Transverse colon (tissue), 4 donors: ENCODE measurements around the gene RACK1. TPM values are rescaled to one million over a fixed set of nuclear protein-coding genes. Genes with fewer than 3 reads are reported as not detected.

Experiments
- DNase-seq: peaks from one replicate; pipeline ENCODE4 v3.0.0-alpha.2; 2019
- H3K27ac ChIP-seq, 4 donors: fragments of 200-600 bp; sonication (generic); 2 replicates each; pipeline ENCODE4 v1.5.1; 2016 to 2018; ENCODE audit warnings: inconsistent platforms in 4 of 4
- H3K27me3 ChIP-seq: fragments of 200-600 bp; sonication (generic); 2 replicates; pipeline ENCODE4 v1.5.1; 2017; ENCODE audit warnings: inconsistent platforms
- H3K36me3 ChIP-seq, 4 donors: fragments of 200-600 bp; sonication (generic); 2 replicates each; pipeline ENCODE4 v1.5.1; 2017 to 2019; ENCODE audit warnings: inconsistent platforms in 4 of 4
- H3K4me1 ChIP-seq, 4 donors: fragments of 200-600 bp; sonication (generic); 2 replicates each; pipeline ENCODE4 v1.5.1; 2017 to 2020; ENCODE audit warnings: inconsistent platforms in 4 of 4
- H3K4me3 ChIP-seq, 4 donors: fragments of 200-600 bp; sonication (generic); 1 replicate in 1 of 4; 2 replicates in 3 of 4; pipeline versions ENCODE4 v1.5.1 to v1.6.1; 2017 to 2019; ENCODE audit warnings: inconsistent platforms in 4 of 4
- H3K9me3 ChIP-seq, 2 donors: fragments of 200-600 bp; sonication (generic); 2 replicates each; pipeline ENCODE4 v1.5.1; 2017 to 2019; ENCODE audit warnings: inconsistent platforms in 2 of 2
- CTCF ChIP-seq, 5 experiments: fragments of 200-600 bp in 3 of 5; fragments of 450-650 bp in 2 of 5; sonication (generic) in 3 of 5; IDR thresholded peaks; 1 replicate in 2 of 5; 2 replicates in 3 of 5; pipeline ENCODE4 v1.5.1; 2016 to 2017; ENCODE audit warnings: antibody characterized with exemption in 5 of 5, inconsistent platforms in 3 of 5, mild to moderate bottlenecking in 2 of 5, moderate library complexity in 1 of 5
- EP300 ChIP-seq: sonication (generic); formaldehyde crosslinking; IDR thresholded peaks from one replicate; pipeline ENCODE4 v1.6.1; 2017; ENCODE audit warnings: antibody characterized with exemption, low read depth
- POLR2A ChIP-seq: fragments of 450-650 bp; IDR thresholded peaks from one replicate; pipeline ENCODE4 v1.6.1; 2016; ENCODE audit warnings: antibody characterized with exemption, mild to moderate bottlenecking, moderate library complexity
- POLR2AphosphoS5 ChIP-seq, 3 donors: sonication (generic); formaldehyde crosslinking; IDR thresholded peaks; one replicate each; pipeline ENCODE4 v1.6.1; 2016; ENCODE audit warnings: antibody characterized with exemption in 3 of 3
- WGBS, 2 donors: methylation state at CpG; one replicate each; pipeline ENCODE4 v1.1.5; 2018; ENCODE audit warnings: low coverage in 1 of 2; 5-methylcytosine and 5-hydroxymethylcytosine counted together
- in situ Hi-C, 4 donors: fragments of 200-750 bp; cut with MboI; loops; one replicate each; pipeline versions ENCODE4 v1.15.0 to v1.15.1; 2017; ENCODE audit warnings: low sequenced_read_pairs in 3 of 4, low pct_ligation_motif_present in 1 of 4, low pct_unique_long_range_greater_than_20kb in 1 of 4
- intact Hi-C: fragments of 100-400 bp; cut with DNase I; formaldehyde crosslinking; loops from one replicate; pipeline ENCODE4 v1.15.1; 2023; ENCODE audit warnings: low total_unique reads
- total RNA-seq, 4 donors: library from RNA; depleted of rRNA; stranded (reverse); fragments of >200 nt; gene quantifications; one replicate each; pipeline ENCODE4 v1.1.0, GENCODE V29; 2016

RACK1 gene
- total RNA-seq, 4 donors from 2014 or later, result 1,633 to 1,930 (median 1,753) TPM

- no peaks in the 10 kb centered on the region for H3K27me3 ChIP-seq
- 88 to 100% methylated on average over 1 to 5 of the region's 5 CpGs for WGBS, 2 donors
- peaks cover 9 to 25% (median 17%) of the 10 kb centered on the region in 4 donors for H3K4me1 ChIP-seq
- intact Hi-C loops (no loop called here), in situ Hi-C loops (no loop called here)
- no peak overlapping the region for H3K4me3 ChIP-seq
- H3K27ac ChIP-seq, result no peak overlapping the region
- H3K9me3 ChIP-seq, result no peaks in the 10 kb centered on the region
- peaks cover 0 to 67% (median 36%) of the 10 kb centered on the region in 4 donors for H3K36me3 ChIP-seq
- TF ChIP-seq EP300 (no peak), POLR2AphosphoS5 (IDR thresholded peaks at IDR 0.05) (no peak), CTCF (IDR thresholded peaks at IDR 0.05) (no peak), POLR2A (no peak)
- no peak for DNase-seq
Measured at GRCh38 chr5:181237729-181238385, 5.8 kb downstream of the RACK1 start.

GRCh38 chr5:181236954-181237641 lies 6.6 kb downstream of the RACK1 start:
- Histone ChIP-seq H3K4me3 (no peak overlapping the region), H3K27me3 (no peaks in the 10 kb centered on the region), H3K27ac (no peak overlapping the region), H3K9me3 (no peaks in the 10 kb centered on the region), H3K4me1 (peaks cover 6 to 18% (median 10%) of the 10 kb centered on the region in 4 donors), H3K36me3 (peaks cover 0 to 67% (median 36%) of the 10 kb centered on the region in 4 donors)
- TF ChIP-seq EP300 (no peak), POLR2A (no peak), CTCF (IDR thresholded peaks at IDR 0.05) (no peak), POLR2AphosphoS5 (IDR thresholded peaks at IDR 0.05) (peak in 1 of 3 donors; percentile 2)
- DNase-seq, result no peak
- WGBS, 2 donors, result 82 to 86% methylated on average over 5 to 10 of the region's 10 CpGs
- intact Hi-C loops (no loop called here), in situ Hi-C loops (no loop called here)

GRCh38 chr5:181236471-181236870 lies 7.2 kb downstream of the RACK1 start:
- peaks cover 0 to 12% (median 4%) of the 10 kb centered on the region in 4 donors for H3K4me1 ChIP-seq
- TF ChIP-seq POLR2A (no peak), EP300 (no peak), POLR2AphosphoS5 (IDR thresholded peaks at IDR 0.05) (no peak), CTCF (IDR thresholded peaks at IDR 0.05) (no peak)
- 74 to 77% methylated on average over 4 to 6 of the region's 6 CpGs for WGBS, 2 donors
- no peaks in the 10 kb centered on the region for H3K9me3 ChIP-seq
- in situ Hi-C loops (no loop called here), intact Hi-C loops (no loop called here)
- H3K4me3 ChIP-seq, result no peak overlapping the region
- H3K27ac ChIP-seq, result no peak overlapping the region
- DNase-seq, result no peak
- peaks cover 0 to 61% (median 34%) of the 10 kb centered on the region in 4 donors for H3K36me3 ChIP-seq
- H3K27me3 ChIP-seq, result no peaks in the 10 kb centered on the region

GRCh38 chr5:181235689-181236366 lies 7.9 kb downstream of the RACK1 start:
- Histone ChIP-seq H3K36me3 (peaks cover 0 to 60% (median 32%) of the 10 kb centered on the region in 4 donors), H3K27ac (no peak overlapping the region), H3K4me3 (no peak overlapping the region), H3K9me3 (no peaks in the 10 kb centered on the region), H3K4me1 (peaks cover 0 to 5% (median 0%) of the 10 kb centered on the region in 4 donors), H3K27me3 (no peaks in the 10 kb centered on the region)
- TF ChIP-seq POLR2AphosphoS5 (IDR thresholded peaks at IDR 0.05) (no peak), CTCF (IDR thresholded peaks at IDR 0.05) (no peak), EP300 (no peak), POLR2A (no peak)
- in situ Hi-C loops, result no loop called here
- no peak for DNase-seq
- intact Hi-C loops, result no loop called here
- 77 to 100% methylated on average over 2 to 5 of the region's 5 CpGs for WGBS, 2 donors
